GM21786 (cell line): ENCODE results near the gene FPR3.
"Not testable (repeated sequence)": the region's sequence is repeated elsewhere in the genome, so short reads cannot be mapped to it uniquely, and the experiment has no call there.

Experiments
- ATAC-seq: cut with Tn5 transposase; IDR thresholded peaks from one replicate; pipeline ENCODE4 v1.9.1; 2021; ENCODE audit not compliant: unreplicated experiment

FPR3 gene

GRCh38 chr19:51806571-51806970, 11.6 kb downstream of the FPR3 start:
- not testable (repeated sequence) for ATAC-seq

- ATAC-seq: no peak
Measured at GRCh38 chr19:51807111-51807701, 12.2 kb downstream of the FPR3 start.

GRCh38 chr19:51807925-51808324, 13.0 kb downstream of the FPR3 start:
- ATAC-seq: no peak

GRCh38 chr19:51808333-51808986, 13.5 kb downstream of the FPR3 start:
- ATAC-seq: no peak

GRCh38 chr19:51809787-51810186, 14.8 kb downstream of the FPR3 start:
- ATAC-seq: no peak

GRCh38 chr19:51810223-51810622, 15.3 kb downstream of the FPR3 start:
- no peak for ATAC-seq

GRCh38 chr19:51811344-51811743, 16.4 kb downstream of the FPR3 start:
- ATAC-seq: no peak

GRCh38 chr19:51815043-51815442, 20.1 kb downstream of the FPR3 start:
- no peak for ATAC-seq

- ATAC-seq: no peak
Measured at GRCh38 chr19:51816711-51817110, 21.8 kb downstream of the FPR3 start.

GRCh38 chr19:51820011-51820410, 25.1 kb downstream of the FPR3 start:
- no peak for ATAC-seq

- ATAC-seq: no peak
Measured at GRCh38 chr19:51820831-51821446, 26.0 kb downstream of the FPR3 start.

- no peak for ATAC-seq
Measured at GRCh38 chr19:51821456-51821855, 26.5 kb downstream of the FPR3 start.

- ATAC-seq: no peak
Measured at GRCh38 chr19:51821921-51822320, 27.0 kb downstream of the FPR3 start.

- ATAC-seq: no peak
Measured at GRCh38 chr19:51822325-51822724, 27.4 kb downstream of the FPR3 start.

GRCh38 chr19:51822946-51823345, 28.0 kb downstream of the FPR3 start:
- no peak for ATAC-seq

GRCh38 chr19:51824281-51825005, 29.5 kb downstream of the FPR3 start:
- no peak for ATAC-seq

- ATAC-seq: no peak
Measured at GRCh38 chr19:51830274-51830673, 35.3 kb downstream of the FPR3 start.

GRCh38 chr19:51837145-51837544, 42.2 kb downstream of the FPR3 start:
- ATAC-seq: no peak

GRCh38 chr19:51861870-51862622, 67.1 kb downstream of the FPR3 start:
- ATAC-seq: no peak

- no peak for ATAC-seq
Measured at GRCh38 chr19:51873097-51873496, 78.1 kb downstream of the FPR3 start.
